GM21423 (cell line): ENCODE results near the gene ANKRD63.

Experiments
- ATAC-seq: cut with Tn5 transposase; IDR thresholded peaks from one replicate; pipeline ENCODE4 v1.9.1; 2021; ENCODE audit warnings: mild to moderate bottlenecking, moderate library complexity; ENCODE audit not compliant: unreplicated experiment

Gene ANKRD63

GRCh38 chr15:40295877-40296560, 13.2 kb upstream of the ANKRD63 start:
- ATAC-seq, result no peak

GRCh38 chr15:40295297-40295696, 12.4 kb upstream of the ANKRD63 start:
- ATAC-seq, result no peak

- no peak for ATAC-seq
Measured at GRCh38 chr15:40293905-40294895, 11.3 kb upstream of the ANKRD63 start.

- no peak for ATAC-seq
Measured at GRCh38 chr15:40293006-40293405, 10.1 kb upstream of the ANKRD63 start.

- no peak for ATAC-seq
Measured at GRCh38 chr15:40292246-40292645, 9.4 kb upstream of the ANKRD63 start.

GRCh38 chr15:40290918-40291574, 8.2 kb upstream of the ANKRD63 start:
- no peak for ATAC-seq

- no peak for ATAC-seq
Measured at GRCh38 chr15:40290545-40290917, 7.7 kb upstream of the ANKRD63 start.

GRCh38 chr15:40289140-40289775, 6.4 kb upstream of the ANKRD63 start:
- ATAC-seq, result no peak

- no peak for ATAC-seq
Measured at GRCh38 chr15:40287968-40288367, 5.1 kb upstream of the ANKRD63 start.

GRCh38 chr15:40287505-40287904, 4.6 kb upstream of the ANKRD63 start:
- no peak for ATAC-seq

- no peak for ATAC-seq
Measured at GRCh38 chr15:40286794-40287193, 3.9 kb upstream of the ANKRD63 start.

GRCh38 chr15:40286061-40286532, 3.2 kb upstream of the ANKRD63 start:
- ATAC-seq, result no peak

- ATAC-seq, result no peak
Measured at GRCh38 chr15:40285554-40286011, 2.7 kb upstream of the ANKRD63 start.

GRCh38 chr15:40285151-40285550, 2.3 kb upstream of the ANKRD63 start:
- no peak for ATAC-seq

GRCh38 chr15:40283615-40284300, 894 bp upstream of the ANKRD63 start:
- ATAC-seq, result no peak

GRCh38 chr15:40282147-40282868, 556 bp downstream of the ANKRD63 start:
- no peak for ATAC-seq

GRCh38 chr15:40281801-40282146, 1.1 kb downstream of the ANKRD63 start:
- ATAC-seq, result no peak

GRCh38 chr15:40281057-40281800, 1.6 kb downstream of the ANKRD63 start:
- ATAC-seq, result no peak
